Smooth muscle cell (in vitro differentiated cells): Measurements from ENCODE around the gene PTTG1IP2. TPM values are rescaled to one million over a fixed set of nuclear protein-coding genes. Genes with fewer than 3 reads are reported as not detected.
A peak's percentile ranks its signal among the peaks of the same experiment; 100 is the strongest.

ENCODE experiments used
- DNase-seq: peaks from one replicate; lab custom pipeline; 2025; ENCODE audit not compliant: unreplicated experiment; lab: John Stamatoyannopoulos, UW
- H2AFZ ChIP-seq: fragments of 200-600 bp; sonication (generic); 2 replicates; pipeline ENCODE4 v1.6.0; 2016; ENCODE audit warnings: antibody characterized with exemption, low read depth, mild to moderate bottlenecking
- H3F3A ChIP-seq: fragments of 200-600 bp; sonication (generic); 2 replicates; pipeline ENCODE4 v1.6.0; 2017; ENCODE audit warnings: antibody characterized with exemption, low read depth
- H3K27ac ChIP-seq: fragments of 200-600 bp; sonication (generic); 2 replicates; pipeline ENCODE4 v1.5.1; 2016; ENCODE audit warnings: low read depth, mild to moderate bottlenecking
- H3K27me3 ChIP-seq: fragments of 200-600 bp; sonication (generic); 2 replicates; pipeline ENCODE4 v1.6.1; 2016; ENCODE audit warnings: low read depth, mild to moderate bottlenecking
- H3K36me3 ChIP-seq: fragments of 200-600 bp; sonication (generic); 2 replicates; pipeline ENCODE4 v1.5.1; 2016; ENCODE audit warnings: low read depth
- H3K4me1 ChIP-seq: fragments of 200-600 bp; sonication (generic); 2 replicates; pipeline ENCODE4 v1.5.1; 2016; ENCODE audit warnings: low read depth
- H3K4me2 ChIP-seq: fragments of 200-600 bp; sonication (generic); 2 replicates; pipeline ENCODE4 v1.6.0; 2016; ENCODE audit warnings: mild to moderate bottlenecking
- H3K4me3 ChIP-seq: fragments of 200-600 bp; sonication (generic); 2 replicates; pipeline ENCODE4 v1.5.1; 2016; ENCODE audit warnings: mild to moderate bottlenecking
- H3K79me2 ChIP-seq: fragments of 200-600 bp; sonication (generic); 2 replicates; pipeline ENCODE4 v1.6.0; 2016; ENCODE audit warnings: low read depth, mild to moderate bottlenecking
- H3K9ac ChIP-seq: fragments of 200-600 bp; sonication (generic); 2 replicates; pipeline ENCODE4 v1.6.0; 2016; ENCODE audit warnings: low read depth
- H3K9me3 ChIP-seq: fragments of 200-600 bp; sonication (generic); replicated peaks from 2 replicates; pipeline ENCODE4 v1.5.1; 2016; ENCODE audit warnings: low read depth
- H4K20me1 ChIP-seq: fragments of 200-600 bp; sonication (generic); 2 replicates; pipeline ENCODE4 v1.6.0; 2016; ENCODE audit warnings: low read depth
- CTCF ChIP-seq: fragments of 200-600 bp; sonication (generic); IDR thresholded peaks from 2 replicates; pipeline ENCODE4 v1.5.1; 2017; ENCODE audit warnings: borderline replicate concordance, mild to moderate bottlenecking, antibody characterized with exemption; ENCODE audit not compliant: insufficient read depth, poor library complexity, severe bottlenecking
- WGBS: methylation state at CpG from one replicate; pipeline ENCODE4 v1.1.7; 2016; ENCODE audit warnings: low lambda C conversion rate; 5-methylcytosine and 5-hydroxymethylcytosine counted together
- polyA plus RNA-seq: library from polyadenylated mRNA; unstranded; fragments of >200 nt; fragmentation: Nextera tagmentation; extraction: Ambion mirVana; gene quantifications from 2 replicates; pipeline ENCODE4 v1.2.1, GENCODE V29; 2016
- total RNA-seq: library from RNA; depleted of rRNA; stranded (reverse); fragments of >200 nt; gene quantifications from 2 replicates; pipeline ENCODE4 v1.2.3, GENCODE V29; 2014

PTTG1IP2 gene
- total and polyA plus RNA-seq, 2 experiments from 2014 or later = not detected

DNA sequence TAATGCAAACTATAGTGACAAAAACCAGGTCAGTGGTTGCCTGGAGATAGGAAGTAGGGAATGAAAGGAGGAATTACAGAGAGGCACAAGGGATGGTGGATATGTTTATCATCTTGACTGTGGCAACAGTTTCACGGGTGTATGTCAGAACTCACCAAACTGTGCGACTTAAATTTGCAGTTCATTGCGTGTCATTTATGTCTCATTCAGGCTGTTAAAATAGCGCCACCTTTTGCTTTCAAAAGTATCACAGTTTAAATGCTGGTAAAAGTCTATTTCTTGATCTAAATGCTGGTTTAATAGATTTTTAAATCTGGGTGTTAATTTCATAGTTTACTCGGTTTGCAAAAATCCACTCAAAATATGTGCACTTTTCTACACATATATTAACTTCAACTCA, 51.0 kb downstream of the PTTG1IP2 start:
- no peaks in the 10 kb centered on the region for H4K20me1 ChIP-seq

GRCh38 chr7:90530263-90530662, 60.8 kb downstream of the PTTG1IP2 start:
- no peak for DNase-seq
- Histone ChIP-seq H3K4me1 (no peaks in the 10 kb centered on the region), H3K36me3 (no peaks in the 10 kb centered on the region), H3K4me3 (no peak overlapping the region), H4K20me1 (no peaks in the 10 kb centered on the region), H3F3A (no peaks in the 10 kb centered on the region), H3K27me3 (no peaks in the 10 kb centered on the region), H3K9me3 (no peaks in the 10 kb centered on the region), H3K9ac (no peak overlapping the region), H3K79me2 (no peaks in the 10 kb centered on the region), H3K27ac (no peak overlapping the region), H3K4me2 (no peak overlapping the region), H2AFZ (no peak overlapping the region)
- TF ChIP-seq CTCF = no peak
- 55% methylated on average over 1 of the region's 1 CpG for WGBS

More for the DNA sequence above, 51.0 kb downstream of the PTTG1IP2 start:
- Histone ChIP-seq H2AFZ (no peak overlapping the region), H3K4me1 (no peaks in the 10 kb centered on the region), H3K27me3 (no peaks in the 10 kb centered on the region), H3K4me2 (no peak overlapping the region), H3K4me3 (no peak overlapping the region), H3K9ac (no peak overlapping the region), H3K36me3 (no peaks in the 10 kb centered on the region), H3K27ac (no peak overlapping the region), H3K9me3 (no peaks in the 10 kb centered on the region), H3F3A (no peaks in the 10 kb centered on the region), H3K79me2 (no peaks in the 10 kb centered on the region)
- no peak for DNase-seq
- whole genome bisulfite sequencing = 24% methylated on average over 5 of the region's 5 CpGs
- TF ChIP-seq CTCF = peak; percentile 27

GRCh38 chr7:90532231-90532929, 62.9 kb downstream of the PTTG1IP2 start:
- Histone ChIP-seq H3F3A (no peaks in the 10 kb centered on the region), H3K36me3 (no peaks in the 10 kb centered on the region), H3K9ac (no peak overlapping the region), H3K4me3 (no peak overlapping the region), H3K27me3 (no peaks in the 10 kb centered on the region), H3K9me3 (no peaks in the 10 kb centered on the region), H2AFZ (no peak overlapping the region), H3K4me1 (no peaks in the 10 kb centered on the region), H3K79me2 (no peaks in the 10 kb centered on the region), H3K4me2 (no peak overlapping the region), H3K27ac (no peak overlapping the region), H4K20me1 (no peaks in the 10 kb centered on the region)
- 83% methylated on average over 7 of the region's 7 CpGs for WGBS
- DNase-seq = no peak
- no peak for TF ChIP-seq CTCF

GRCh38 chr7:90536449-90536848, 67.0 kb downstream of the PTTG1IP2 start:
- Histone ChIP-seq H3K27me3 (no peaks in the 10 kb centered on the region), H4K20me1 (no peaks in the 10 kb centered on the region), H3K4me2 (no peak overlapping the region), H3K36me3 (no peaks in the 10 kb centered on the region), H3K79me2 (no peaks in the 10 kb centered on the region), H3K4me3 (no peak overlapping the region), H3F3A (no peaks in the 10 kb centered on the region), H2AFZ (no peak overlapping the region), H3K9ac (no peak overlapping the region), H3K9me3 (no peaks in the 10 kb centered on the region), H3K4me1 (no peaks in the 10 kb centered on the region), H3K27ac (no peak overlapping the region)
- no peak for DNase-seq
- 94% methylated on average over 3 of the region's 3 CpGs for WGBS
- no peak for TF ChIP-seq CTCF
